BLaER1 (cell line): Measurements from ENCODE around the gene CACNA2D3.

Experiments used
- H3K27ac ChIP-seq: shearing (Covaris generic); formaldehyde crosslinking; 2 replicates; pipeline ENCODE4 v1.8.1; 2022
- H3K27me3 ChIP-seq: shearing (Covaris generic); formaldehyde crosslinking; 2 replicates; pipeline ENCODE4 v1.8.1; 2022
- H3K36me3 ChIP-seq: shearing (Covaris generic); formaldehyde crosslinking; 2 replicates; pipeline ENCODE4 v1.8.1; 2022
- H3K4me1 ChIP-seq: shearing (Covaris generic); formaldehyde crosslinking; 2 replicates; pipeline ENCODE4 v1.8.1; 2022
- H3K4me2 ChIP-seq: shearing (Covaris generic); formaldehyde crosslinking; 2 replicates; pipeline ENCODE4 v1.8.1; 2022
- H3K4me3 ChIP-seq: shearing (Covaris generic); formaldehyde crosslinking; 2 replicates; pipeline ENCODE4 v1.8.1; 2022
- H3K9ac ChIP-seq: shearing (Covaris generic); formaldehyde crosslinking; 2 replicates; pipeline ENCODE4 v1.8.1; 2022
- H3K9me3 ChIP-seq: shearing (Covaris generic); formaldehyde crosslinking; 2 replicates; pipeline ENCODE4 v1.8.1; 2022
- H4K20me1 ChIP-seq: shearing (Covaris generic); formaldehyde crosslinking; 2 replicates; pipeline ENCODE4 v1.8.1; 2022
- Cebpa-rat ChIP-seq: shearing (Covaris generic); IDR thresholded peaks from 2 replicates; pipeline ENCODE4 v1.8.1; 2022

CACNA2D3 gene

GRCh38 chr3:54342676-54343075 is 220.3 kb downstream of the CACNA2D3 start:
- Histone ChIP-seq H3K9ac (no peak overlapping the region), H3K36me3 (no peaks in the 10 kb centered on the region), H3K4me2 (peak overlapping the region; percentile 73), H3K9me3 (no peaks in the 10 kb centered on the region), H4K20me1 (no peaks in the 10 kb centered on the region), H3K27me3 (no peaks in the 10 kb centered on the region), H3K4me3 (no peak overlapping the region), H3K4me1 (peaks cover 80% of the 10 kb centered on the region), H3K27ac (peak overlapping the region; percentile 66)
- TF ChIP-seq Cebpa-rat = no peak

- H3K9ac ChIP-seq = no peak overlapping the region
Measured at GRCh38 chr3:54343495-54343894, 221.1 kb downstream of the CACNA2D3 start.

GRCh38 chr3:54344601-54345231 is 222.4 kb downstream of the CACNA2D3 start:
- H4K20me1 ChIP-seq = no peaks in the 10 kb centered on the region
- no peak overlapping the region for H3K4me3 ChIP-seq
- peaks cover 64% of the 10 kb centered on the region for H3K4me1 ChIP-seq
- no peaks in the 10 kb centered on the region for H3K27me3 ChIP-seq
- H3K27ac ChIP-seq = no peak overlapping the region
- no peak for TF ChIP-seq Cebpa-rat
- H3K36me3 ChIP-seq = no peaks in the 10 kb centered on the region
- no peak overlapping the region for H3K9ac ChIP-seq
- H3K9me3 ChIP-seq = no peaks in the 10 kb centered on the region
- H3K4me2 ChIP-seq = no peak overlapping the region

More at GRCh38 chr3:54343495-54343894, 221.1 kb downstream of the CACNA2D3 start:
- Histone ChIP-seq H3K27ac (peak overlapping the region; percentile 66), H3K27me3 (no peaks in the 10 kb centered on the region), H3K36me3 (no peaks in the 10 kb centered on the region), H3K4me2 (peak overlapping the region; percentile 73), H3K4me3 (no peak overlapping the region), H3K4me1 (peaks cover 76% of the 10 kb centered on the region), H4K20me1 (no peaks in the 10 kb centered on the region), H3K9me3 (no peaks in the 10 kb centered on the region)
- TF ChIP-seq Cebpa-rat = no peak

DNA sequence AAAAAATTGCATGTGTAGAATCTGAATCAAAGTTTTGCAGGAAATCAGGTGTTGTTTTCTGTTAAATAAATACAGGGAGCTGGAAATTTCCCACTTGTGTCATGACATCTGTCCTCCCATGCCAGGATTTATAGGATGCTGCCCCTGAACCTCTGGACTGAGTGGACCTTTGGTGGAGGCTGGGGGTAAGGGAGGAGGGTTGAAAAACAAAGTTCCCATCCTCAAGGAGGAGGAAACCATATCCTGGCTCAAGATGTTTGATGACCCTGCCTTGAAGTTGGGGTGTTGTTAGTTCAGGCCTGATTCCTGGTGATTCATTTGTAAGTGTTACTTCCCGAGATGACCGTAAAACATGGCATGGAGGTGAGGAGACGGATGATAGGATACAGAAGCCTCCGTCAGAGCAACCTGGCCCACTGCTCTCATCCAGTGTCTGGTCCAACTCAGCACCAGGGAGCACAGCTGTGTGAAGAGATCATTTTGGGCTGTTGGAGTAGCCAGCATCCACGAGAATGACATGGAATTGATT is 223.6 kb downstream of the CACNA2D3 start:
- H3K36me3 ChIP-seq = no peaks in the 10 kb centered on the region
- no peaks in the 10 kb centered on the region for H3K9me3 ChIP-seq
- no peak overlapping the region for H3K9ac ChIP-seq
- H3K4me1 ChIP-seq = peaks cover 53% of the 10 kb centered on the region
- no peaks in the 10 kb centered on the region for H3K27me3 ChIP-seq
- TF ChIP-seq Cebpa-rat = no peak
- H3K4me3 ChIP-seq = no peak overlapping the region
- H4K20me1 ChIP-seq = no peaks in the 10 kb centered on the region
- no peak overlapping the region for H3K27ac ChIP-seq
- no peak overlapping the region for H3K4me2 ChIP-seq

DNA sequence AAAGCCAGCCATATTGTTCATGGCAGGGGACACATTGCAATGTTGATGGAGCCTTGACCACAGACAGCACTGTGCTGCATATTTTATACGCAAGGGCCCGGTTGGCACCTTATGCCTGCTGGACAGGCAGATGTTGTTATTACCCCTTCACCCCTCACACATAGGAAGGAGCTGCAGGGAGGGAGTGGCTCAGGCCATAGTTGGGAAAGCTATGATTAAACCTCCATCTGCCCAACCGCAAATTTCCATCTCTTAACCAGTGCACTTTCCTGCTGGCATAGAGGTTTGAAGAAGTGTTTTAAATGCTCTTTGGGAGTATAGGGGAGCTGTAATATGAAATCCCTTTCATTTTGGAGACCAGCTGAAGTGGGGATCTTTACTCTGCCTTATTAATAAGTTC is 224.7 kb downstream of the CACNA2D3 start:
- no peaks in the 10 kb centered on the region for H4K20me1 ChIP-seq
- H3K27ac ChIP-seq = no peak overlapping the region
- H3K9me3 ChIP-seq = no peaks in the 10 kb centered on the region
- no peak for TF ChIP-seq Cebpa-rat
- H3K4me1 ChIP-seq = peaks cover 42% of the 10 kb centered on the region
- H3K4me2 ChIP-seq = 0 out of 2 replicates have a peak overlapping the region, but pooled peaks have one; percentile 21
- no peaks in the 10 kb centered on the region for H3K27me3 ChIP-seq
- H3K36me3 ChIP-seq = no peaks in the 10 kb centered on the region
- H3K9ac ChIP-seq = no peak overlapping the region
- H3K4me3 ChIP-seq = no peak overlapping the region

GRCh38 chr3:54347933-54348332 is 225.6 kb downstream of the CACNA2D3 start:
- Histone ChIP-seq H3K4me1 (peaks cover 33% of the 10 kb centered on the region), H3K27ac (no peak overlapping the region), H3K27me3 (no peaks in the 10 kb centered on the region), H3K9me3 (no peaks in the 10 kb centered on the region), H3K4me2 (0 out of 2 replicates have a peak overlapping the region, but pooled peaks have one; percentile 21), H3K4me3 (no peak overlapping the region), H3K36me3 (no peaks in the 10 kb centered on the region), H4K20me1 (no peaks in the 10 kb centered on the region), H3K9ac (no peak overlapping the region)
- TF ChIP-seq Cebpa-rat = no peak

DNA sequence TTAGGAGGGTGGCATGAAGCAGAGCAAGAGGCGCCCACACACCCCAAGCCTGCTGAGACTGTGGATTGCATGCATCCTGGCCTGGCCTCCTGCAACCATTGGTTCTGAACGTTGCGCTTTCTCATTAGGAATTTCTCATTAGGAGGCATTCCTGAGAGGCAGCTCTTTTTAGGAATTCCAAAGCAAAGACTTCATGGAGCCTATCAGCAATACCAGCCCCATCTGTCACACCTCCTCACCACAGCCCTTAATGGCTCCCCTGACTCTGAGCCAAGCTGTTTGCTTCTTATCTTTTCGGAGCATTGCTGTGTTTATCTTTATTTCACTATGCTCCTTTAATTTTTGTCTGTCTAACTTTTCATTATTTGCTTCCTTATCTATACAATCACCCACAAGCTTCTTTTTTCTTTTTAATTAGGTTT is 226.9 kb downstream of the CACNA2D3 start:
- H3K27ac ChIP-seq = no peak overlapping the region
- H3K9me3 ChIP-seq = no peaks in the 10 kb centered on the region
- H3K9ac ChIP-seq = no peak overlapping the region
- H3K4me1 ChIP-seq = peaks cover 20% of the 10 kb centered on the region
- TF ChIP-seq Cebpa-rat = no peak
- no peaks in the 10 kb centered on the region for H3K27me3 ChIP-seq
- no peak overlapping the region for H3K4me3 ChIP-seq
- H3K4me2 ChIP-seq = no peak overlapping the region
- H4K20me1 ChIP-seq = no peaks in the 10 kb centered on the region
- no peaks in the 10 kb centered on the region for H3K36me3 ChIP-seq

DNA sequence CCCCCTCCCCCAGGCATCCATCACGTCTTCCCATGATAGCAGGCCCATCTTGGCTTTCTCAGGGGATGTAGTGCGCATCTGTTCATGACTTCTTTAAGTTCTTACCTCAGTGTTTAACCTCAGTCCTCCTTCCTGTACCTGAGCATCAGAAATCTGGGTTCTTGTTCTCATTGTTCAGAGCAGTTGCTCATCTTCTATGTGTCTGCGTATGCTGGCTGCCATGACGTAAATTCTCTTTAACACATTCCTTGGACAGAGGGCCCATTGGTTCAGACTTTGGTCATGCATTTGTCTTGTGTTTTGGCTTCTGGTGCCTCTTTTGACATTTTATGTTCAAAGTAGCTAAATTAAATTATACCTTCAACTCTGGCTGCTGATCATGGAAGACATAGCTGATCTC is 227.3 kb downstream of the CACNA2D3 start:
- no peak overlapping the region for H3K4me3 ChIP-seq
- H3K9ac ChIP-seq = no peak overlapping the region
- H3K4me1 ChIP-seq = peaks cover 16% of the 10 kb centered on the region; the same call in 1 of the 2 replicates
- TF ChIP-seq Cebpa-rat = no peak
- no peaks in the 10 kb centered on the region for H3K9me3 ChIP-seq
- H4K20me1 ChIP-seq = no peaks in the 10 kb centered on the region
- no peaks in the 10 kb centered on the region for H3K27me3 ChIP-seq
- no peak overlapping the region for H3K4me2 ChIP-seq
- H3K36me3 ChIP-seq = no peaks in the 10 kb centered on the region
- H3K27ac ChIP-seq = no peak overlapping the region

- H3K9ac ChIP-seq = no peak overlapping the region
Measured at GRCh38 chr3:54353546-54353945, 231.2 kb downstream of the CACNA2D3 start.

DNA sequence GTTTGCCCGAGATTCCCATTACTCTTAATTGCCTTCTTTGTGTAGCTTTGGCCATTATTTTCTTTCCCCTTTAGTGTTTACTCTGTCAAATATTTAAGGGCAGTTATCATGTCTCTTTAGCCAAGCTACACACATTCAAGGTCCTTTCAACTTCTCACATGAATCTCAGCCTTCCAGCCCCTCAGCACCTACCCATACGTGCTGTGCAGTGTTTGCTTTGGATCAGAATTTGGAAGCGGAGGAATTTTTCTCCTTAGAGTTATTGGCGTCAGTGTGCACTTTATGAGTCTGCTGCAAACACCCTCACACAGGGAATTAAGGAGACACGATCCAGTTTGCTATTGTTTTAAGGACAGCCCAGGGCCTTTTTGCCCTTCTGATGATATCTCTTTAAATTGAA is 231.6 kb downstream of the CACNA2D3 start:
- Histone ChIP-seq H3K27ac (no peak overlapping the region), H3K4me1 (no peaks in the 10 kb centered on the region), H3K36me3 (no peaks in the 10 kb centered on the region), H3K27me3 (no peaks in the 10 kb centered on the region), H3K4me2 (no peak overlapping the region), H4K20me1 (no peaks in the 10 kb centered on the region), H3K9ac (no peak overlapping the region), H3K9me3 (no peaks in the 10 kb centered on the region), H3K4me3 (no peak overlapping the region)
- no peak for TF ChIP-seq Cebpa-rat

More at GRCh38 chr3:54353546-54353945, 231.2 kb downstream of the CACNA2D3 start:
- no peak overlapping the region for H3K27ac ChIP-seq
- H3K4me3 ChIP-seq = no peak overlapping the region
- H3K4me2 ChIP-seq = no peak overlapping the region
- no peaks in the 10 kb centered on the region for H3K9me3 ChIP-seq
- H3K4me1 ChIP-seq = no peaks in the 10 kb centered on the region
- TF ChIP-seq Cebpa-rat = no peak
- H4K20me1 ChIP-seq = no peaks in the 10 kb centered on the region
- no peaks in the 10 kb centered on the region for H3K36me3 ChIP-seq
- no peaks in the 10 kb centered on the region for H3K27me3 ChIP-seq
